MCF 10A (cell line): ENCODE data around the gene SUGCT. TPM values are rescaled to one million over a fixed set of nuclear protein-coding genes. Genes with fewer than 3 reads are reported as not detected.

ENCODE experiments used
- BruUV-seq: library from RNA; stranded (reverse); fragments of 400-500 nt; replicated peaks from 2 replicates; lab custom pipeline; 2021; lab: Mats Ljungman, UMichigan
- CTCF ChIA-PET: fragments of 300-600 bp; sonication (Branson Sonifier 250); formaldehyde crosslinking; extraction: SDS; loops from one replicate; lab custom pipeline; 2021; ENCODE audit warnings: antibody characterized with exemption, inconsistent platforms; lab: Yijun Ruan, JAX
- POLR2A ChIA-PET: fragments of 300-600, 350-650 bp; sonication (Branson Sonifier 250); formaldehyde crosslinking; extraction: SDS; loops from one replicate; lab custom pipeline; 2020; ENCODE audit warnings: antibody characterized with exemption, inconsistent platforms; lab: Yijun Ruan, JAX
- DNase-seq: peaks from one replicate; pipeline ENCODE4 v3.0.0-alpha.2; 2018; ENCODE audit not compliant: unreplicated experiment
- H3K27ac Mint-ChIP-seq: one replicate; pipeline ENCODE4 v1.8.0; 2022; ENCODE audit warnings: mild to moderate bottlenecking, low read depth, mixed read lengths; ENCODE audit not compliant: unreplicated experiment
- H3K27me3 Mint-ChIP-seq: one replicate; pipeline ENCODE4 v1.8.0; 2022; ENCODE audit warnings: mixed read lengths; ENCODE audit not compliant: insufficient read depth, unreplicated experiment
- H3K36me3 Mint-ChIP-seq: one replicate; pipeline ENCODE4 v1.8.0; 2022; ENCODE audit warnings: mild to moderate bottlenecking, moderate library complexity, mixed read lengths; ENCODE audit not compliant: insufficient read depth, unreplicated experiment
- H3K4me1 Mint-ChIP-seq: one replicate; pipeline ENCODE4 v1.8.0; 2022; ENCODE audit warnings: mixed read lengths; ENCODE audit not compliant: insufficient read depth, unreplicated experiment
- H3K4me3 Mint-ChIP-seq: one replicate; pipeline ENCODE4 v1.8.0; 2022; ENCODE audit warnings: mild to moderate bottlenecking, moderate library complexity, mixed read lengths; ENCODE audit not compliant: unreplicated experiment
- H3K9me3 Mint-ChIP-seq: one replicate; pipeline ENCODE4 v1.8.0; 2022; ENCODE audit warnings: mixed read lengths; ENCODE audit not compliant: unreplicated experiment
- CTCF ChIP-seq: fragments of 200-600 bp; IDR thresholded peaks from one replicate; pipeline ENCODE4 v1.8.0; 2022; ENCODE audit warnings: antibody characterized with exemption, mild to moderate bottlenecking; ENCODE audit not compliant: unreplicated experiment
- intact Hi-C: fragments of 100-400 bp; cut with micrococcal nuclease; formaldehyde crosslinking; loops from 2 replicates; pipeline ENCODE4 v1.14.1; 2022
- total RNA-seq: library from RNA; stranded (reverse); gene quantifications from 2 replicates; pipeline ENCODE4 v1.2.3, GENCODE V29; 2022

The SUGCT gene
- total RNA-seq, 1 experiment from 2014 or later: 25.4 TPM

GRCh38 chr7:40436710-40437109 is 301.9 kb downstream of the SUGCT start:
- CTCF ChIA-PET: no interaction called here
- intact Hi-C loops: no loop called here
- POLR2A ChIA-PET: no interaction called here
- Mint-ChIP-seq H3K4me3 (no peak overlapping the region), H3K27ac (peak overlapping the region; percentile 14), H3K9me3 (peaks cover 14% of the 10 kb centered on the region), H3K36me3 (no peaks in the 10 kb centered on the region), H3K27me3 (no peaks in the 10 kb centered on the region), H3K4me1 (no peaks in the 10 kb centered on the region)
- no peak for TF ChIP-seq CTCF
- DNase-seq: no peak
- BruUV-seq: no TSS peak

DNA sequence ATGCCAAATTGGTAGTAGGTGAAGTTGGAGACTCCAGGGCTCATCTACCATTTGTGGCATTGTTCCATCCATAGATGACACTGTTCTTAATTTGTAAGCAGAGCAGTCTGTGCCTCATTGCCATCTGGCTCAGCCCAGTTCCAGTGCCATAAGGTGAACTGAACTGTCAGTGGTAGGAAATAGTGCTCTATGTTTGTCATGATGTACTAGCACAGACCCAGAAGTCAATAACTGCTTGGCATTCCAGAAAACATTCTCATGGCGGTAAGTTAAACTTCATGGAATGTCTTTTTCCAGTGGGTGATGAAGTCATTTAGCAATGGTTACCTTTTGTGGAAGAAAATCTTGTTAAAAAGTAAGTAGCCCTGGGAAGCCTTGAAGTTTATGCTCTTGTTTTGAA is 302.7 kb downstream of the SUGCT start:
- Mint-ChIP-seq H3K4me3 (no peak overlapping the region), H3K36me3 (no peaks in the 10 kb centered on the region), H3K4me1 (no peaks in the 10 kb centered on the region), H3K27ac (no peak overlapping the region), H3K27me3 (no peaks in the 10 kb centered on the region), H3K9me3 (peaks cover 15% of the 10 kb centered on the region)
- BruUV-seq: no TSS peak
- ChIA-PET POLR2A (no interaction called here), CTCF (no interaction called here)
- DNase-seq: peak; percentile 38
- intact Hi-C loops: no loop called here
- no peak for TF ChIP-seq CTCF

- TF ChIP-seq CTCF: no peak
- intact Hi-C loops: no loop called here
- BruUV-seq: no TSS peak
- no peak overlapping the region for H3K4me3 Mint-ChIP-seq
- no peak for DNase-seq
- POLR2A ChIA-PET: no interaction called here
- H3K27me3 Mint-ChIP-seq: no peaks in the 10 kb centered on the region
- H3K9me3 Mint-ChIP-seq: peaks cover 9% of the 10 kb centered on the region
- CTCF ChIA-PET: no interaction called here
- H3K36me3 Mint-ChIP-seq: no peaks in the 10 kb centered on the region
- no peak overlapping the region for H3K27ac Mint-ChIP-seq
- H3K4me1 Mint-ChIP-seq: no peaks in the 10 kb centered on the region
These were observed 303.3 kb downstream of the SUGCT start for GRCh38 chr7:40437936-40438634.

- BruUV-seq: no TSS peak
- ChIA-PET CTCF (interaction anchor here (1.1 kb wide), 1 partner anchor 1265 kb away, joined by 5 read pairs; no protein-coding TSS in a partner anchor), POLR2A (no interaction called here)
- intact Hi-C loops: no loop called here
- no peak for DNase-seq
- Mint-ChIP-seq H3K4me3 (no peak overlapping the region), H3K9me3 (peaks cover 8% of the 10 kb centered on the region), H3K27ac (no peak overlapping the region), H3K4me1 (no peaks in the 10 kb centered on the region), H3K36me3 (no peaks in the 10 kb centered on the region), H3K27me3 (no peaks in the 10 kb centered on the region)
- TF ChIP-seq CTCF: no peak
These were observed 304.9 kb downstream of the SUGCT start for GRCh38 chr7:40439686-40440085.
